Esophagus muscularis mucosa (tissue), 4 donors: ENCODE results near the gene DSC1.

ENCODE experiments used
- EP300 ChIP-seq: sonication (generic); formaldehyde crosslinking; IDR thresholded peaks from one replicate; pipeline ENCODE4 v1.6.1; 2017; ENCODE audit warnings: antibody characterized with exemption
- POLR2A ChIP-seq: fragments of 450-650 bp; IDR thresholded peaks from one replicate; pipeline ENCODE4 v1.6.1; 2017; ENCODE audit warnings: antibody characterized with exemption, moderate library complexity, mild to moderate bottlenecking, low read depth
- POLR2AphosphoS5 ChIP-seq, 2 donors: sonication (generic); formaldehyde crosslinking; IDR thresholded peaks; one replicate each; pipeline ENCODE4 v1.6.1; 2017; ENCODE audit warnings: antibody characterized with exemption in 2 of 2
- TF ChIP-seq, protein P1 (sequence below), 3 experiments: fragments of 200-600 bp in 2 of 3; fragments of 450-650 bp in 1 of 3; sonication (generic) in 2 of 3; IDR thresholded peaks; one replicate each; pipeline ENCODE4 v1.5.1; 2017 to 2019; ENCODE audit warnings: antibody characterized with exemption in 3 of 3, mild to moderate bottlenecking in 2 of 3, moderate library complexity in 1 of 3

DNA sequence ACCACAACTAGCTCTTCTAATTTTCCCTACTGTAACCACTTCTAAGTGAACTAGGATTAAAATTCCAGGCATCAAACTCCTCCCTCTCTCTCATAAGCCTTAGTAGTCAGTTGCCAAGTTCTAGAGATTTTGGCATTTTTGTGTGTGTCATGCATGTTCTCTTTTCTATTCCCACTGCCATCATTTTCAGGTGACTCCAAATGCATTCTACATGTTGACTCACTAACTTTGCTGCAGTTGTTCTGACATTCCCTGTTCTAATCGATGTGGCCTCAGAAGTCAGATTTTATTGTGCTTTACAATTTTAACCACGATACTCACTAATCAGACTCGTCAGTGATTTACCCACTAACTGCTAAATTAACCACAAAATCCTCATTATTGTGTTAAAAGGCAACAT, 13.3 kb downstream of the DSC1 start:
- TF ChIP-seq, protein P1, sequence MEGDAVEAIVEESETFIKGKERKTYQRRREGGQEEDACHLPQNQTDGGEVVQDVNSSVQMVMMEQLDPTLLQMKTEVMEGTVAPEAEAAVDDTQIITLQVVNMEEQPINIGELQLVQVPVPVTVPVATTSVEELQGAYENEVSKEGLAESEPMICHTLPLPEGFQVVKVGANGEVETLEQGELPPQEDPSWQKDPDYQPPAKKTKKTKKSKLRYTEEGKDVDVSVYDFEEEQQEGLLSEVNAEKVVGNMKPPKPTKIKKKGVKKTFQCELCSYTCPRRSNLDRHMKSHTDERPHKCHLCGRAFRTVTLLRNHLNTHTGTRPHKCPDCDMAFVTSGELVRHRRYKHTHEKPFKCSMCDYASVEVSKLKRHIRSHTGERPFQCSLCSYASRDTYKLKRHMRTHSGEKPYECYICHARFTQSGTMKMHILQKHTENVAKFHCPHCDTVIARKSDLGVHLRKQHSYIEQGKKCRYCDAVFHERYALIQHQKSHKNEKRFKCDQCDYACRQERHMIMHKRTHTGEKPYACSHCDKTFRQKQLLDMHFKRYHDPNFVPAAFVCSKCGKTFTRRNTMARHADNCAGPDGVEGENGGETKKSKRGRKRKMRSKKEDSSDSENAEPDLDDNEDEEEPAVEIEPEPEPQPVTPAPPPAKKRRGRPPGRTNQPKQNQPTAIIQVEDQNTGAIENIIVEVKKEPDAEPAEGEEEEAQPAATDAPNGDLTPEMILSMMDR (IDR thresholded peaks at IDR 0.05) = no peak
- TF ChIP-seq POLR2A (no peak), POLR2AphosphoS5 (IDR thresholded peaks at IDR 0.05) (no peak), EP300 (no peak)
